ENCODE data around the gene RDH13. TPM values are rescaled to one million over a fixed set of nuclear protein-coding genes. Genes with fewer than 3 reads are reported as not detected.

Gene RDH13
- total and polyA plus RNA-seq, 8 donors, result 10.9 to 27.1 (median 14.5) TPM

DNA sequence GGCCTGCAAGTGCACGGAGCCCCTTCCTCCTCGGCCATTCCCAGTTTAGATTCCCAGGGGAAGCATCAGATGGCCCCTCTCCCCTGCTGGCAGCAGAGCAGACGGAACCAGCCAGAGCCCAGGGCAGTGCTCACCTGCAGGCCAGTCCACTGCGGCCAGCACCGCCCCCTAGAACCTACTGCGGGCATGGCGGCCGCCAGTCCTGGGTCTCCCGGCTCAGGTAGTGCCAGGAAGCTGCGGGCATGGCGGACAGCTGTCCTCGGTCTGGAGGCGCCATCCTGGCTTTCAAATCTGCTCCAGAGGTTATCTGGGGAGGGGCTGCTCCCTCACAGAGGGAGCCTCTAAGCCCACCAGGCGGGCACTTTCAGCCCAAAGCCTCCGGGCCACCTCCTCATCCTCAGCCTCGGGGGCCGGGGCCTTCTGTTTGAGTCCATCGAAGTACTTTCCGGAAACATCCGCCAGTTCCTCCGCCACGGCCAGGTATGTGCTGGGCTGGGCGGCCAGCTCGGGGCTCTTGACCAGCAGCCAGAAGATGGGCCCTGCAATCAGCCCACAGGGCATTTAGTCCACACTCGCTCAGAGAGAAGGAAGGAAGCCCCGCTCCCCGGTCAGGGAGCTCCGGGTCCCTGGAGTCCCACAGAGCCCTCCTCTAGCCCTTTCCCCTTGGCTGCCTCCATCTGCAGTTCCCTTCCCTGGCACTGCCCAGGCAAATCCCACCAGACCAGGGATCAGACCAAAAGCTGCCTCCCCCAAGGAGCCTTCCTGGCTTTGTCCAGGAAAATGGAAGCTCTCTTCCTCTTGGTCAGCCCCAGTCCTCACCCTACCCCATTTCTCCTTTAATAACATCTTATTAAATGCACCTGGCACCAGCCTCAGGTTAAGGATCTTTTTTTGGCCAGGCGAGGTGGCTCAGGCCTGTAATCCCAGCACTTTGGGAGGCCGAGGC lies 17.9 kb downstream of the RDH13 start:
- Histone ChIP-seq H3K4me1 (no peaks in the 10 kb centered on the region), H3K4me3 (no peak overlapping the region), H3K9me3 (no peaks in the 10 kb centered on the region), H3K27ac (no peak overlapping the region), H3K27me3 (no peaks in the 10 kb centered on the region), H3K36me3 (peaks cover 3 to 43% (median 29%) of the 10 kb centered on the region in 3 donors)
- 94 to 96% methylated on average over 26 to 30 of the region's 30 CpGs for WGBS, 2 donors
- no peak for ATAC-seq
- intact Hi-C loops (cut with DNase I), result no loop called here
- DNase-seq, result no peak
- FAIRE-seq, result no peak
- TF ChIP-seq, protein P1, sequence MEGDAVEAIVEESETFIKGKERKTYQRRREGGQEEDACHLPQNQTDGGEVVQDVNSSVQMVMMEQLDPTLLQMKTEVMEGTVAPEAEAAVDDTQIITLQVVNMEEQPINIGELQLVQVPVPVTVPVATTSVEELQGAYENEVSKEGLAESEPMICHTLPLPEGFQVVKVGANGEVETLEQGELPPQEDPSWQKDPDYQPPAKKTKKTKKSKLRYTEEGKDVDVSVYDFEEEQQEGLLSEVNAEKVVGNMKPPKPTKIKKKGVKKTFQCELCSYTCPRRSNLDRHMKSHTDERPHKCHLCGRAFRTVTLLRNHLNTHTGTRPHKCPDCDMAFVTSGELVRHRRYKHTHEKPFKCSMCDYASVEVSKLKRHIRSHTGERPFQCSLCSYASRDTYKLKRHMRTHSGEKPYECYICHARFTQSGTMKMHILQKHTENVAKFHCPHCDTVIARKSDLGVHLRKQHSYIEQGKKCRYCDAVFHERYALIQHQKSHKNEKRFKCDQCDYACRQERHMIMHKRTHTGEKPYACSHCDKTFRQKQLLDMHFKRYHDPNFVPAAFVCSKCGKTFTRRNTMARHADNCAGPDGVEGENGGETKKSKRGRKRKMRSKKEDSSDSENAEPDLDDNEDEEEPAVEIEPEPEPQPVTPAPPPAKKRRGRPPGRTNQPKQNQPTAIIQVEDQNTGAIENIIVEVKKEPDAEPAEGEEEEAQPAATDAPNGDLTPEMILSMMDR (IDR thresholded peaks at IDR 0.05), result no peak

GRCh38 chr19:55044286-55044685 lies 18.7 kb downstream of the RDH13 start:
- intact Hi-C loops (cut with DNase I), result no loop called here
- H3K36me3 ChIP-seq, result peaks cover 3 to 43% (median 29%) of the 10 kb centered on the region in 3 donors

GRCh38 chr19:55042688-55043087 lies 20.3 kb downstream of the RDH13 start:
- FAIRE-seq, result no peak
- H3K4me3 ChIP-seq, result no peak overlapping the region

More at GRCh38 chr19:55044286-55044685, 18.7 kb downstream of the RDH13 start:
- no peaks in the 10 kb centered on the region for H3K4me1 ChIP-seq
- no peak for ATAC-seq
- WGBS, 2 donors, result 75 to 76% methylated on average over 5 of the region's 5 CpGs
- H3K27ac ChIP-seq, result no peak overlapping the region
- no peak overlapping the region for H3K4me3 ChIP-seq
- H3K27me3 ChIP-seq, result no peaks in the 10 kb centered on the region
- no peak for FAIRE-seq
- no peak for DNase-seq
- TF ChIP-seq, protein P1 (IDR thresholded peaks at IDR 0.05), result no peak
- no peaks in the 10 kb centered on the region for H3K9me3 ChIP-seq

DNA sequence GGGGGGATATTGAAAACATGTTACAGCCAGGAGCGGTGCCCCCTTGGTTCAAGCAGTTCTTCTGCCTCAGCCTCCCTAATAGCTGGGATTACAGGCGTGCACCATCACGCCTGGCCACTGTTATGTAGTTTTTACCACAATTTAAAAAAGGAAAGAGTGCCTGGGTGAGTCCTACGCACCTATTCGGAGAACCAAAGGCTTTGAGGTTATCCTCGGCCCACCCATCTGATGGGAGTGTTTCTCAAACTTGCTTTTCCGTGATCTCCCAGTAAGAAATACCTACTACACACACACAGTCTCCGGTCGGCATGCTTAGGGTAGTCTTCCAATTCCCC lies 20.6 kb downstream of the RDH13 start:
- no peak overlapping the region for H3K27ac ChIP-seq
- H3K4me3 ChIP-seq, result no peak overlapping the region
- H3K4me1 ChIP-seq, result no peaks in the 10 kb centered on the region
- no peaks in the 10 kb centered on the region for H3K27me3 ChIP-seq
- H3K9me3 ChIP-seq, result no peaks in the 10 kb centered on the region
- no peak for DNase-seq
- ATAC-seq, result no peak
- intact Hi-C loops (cut with DNase I), result no loop called here
- FAIRE-seq, result no peak
- peaks cover 3 to 28% (median 16%) of the 10 kb centered on the region in 3 donors for H3K36me3 ChIP-seq
- TF ChIP-seq, protein P1 (IDR thresholded peaks at IDR 0.05), result no peak
- WGBS, 2 donors, result 86 to 94% methylated on average over 9 of the region's 9 CpGs

More at GRCh38 chr19:55042688-55043087, 20.3 kb downstream of the RDH13 start:
- no peaks in the 10 kb centered on the region for H3K27me3 ChIP-seq
- intact Hi-C loops (cut with DNase I), result no loop called here
- no peak for DNase-seq
- no peak for ATAC-seq
- peaks cover 3 to 32% (median 20%) of the 10 kb centered on the region in 3 donors for H3K36me3 ChIP-seq
- 69 to 90% methylated on average over 11 of the region's 11 CpGs for WGBS, 2 donors
- H3K9me3 ChIP-seq, result no peaks in the 10 kb centered on the region
- H3K4me1 ChIP-seq, result no peaks in the 10 kb centered on the region
- H3K27ac ChIP-seq, result no peak overlapping the region
- TF ChIP-seq, protein P1 (IDR thresholded peaks at IDR 0.05), result no peak

Measured in pancreas (tissue), 10 donors.